Type B pancreatic cell (in vitro differentiated cells): ENCODE results near the gene IKZF3. TPM values are rescaled to one million over a fixed set of nuclear protein-coding genes. Genes with fewer than 3 reads are reported as not detected.
"Not testable (repeated sequence)": the region's sequence is repeated elsewhere in the genome, so short reads cannot be mapped to it uniquely, and the experiment has no call there.

Experiments used
- DNase-seq: peaks from one replicate; pipeline ENCODE4 v3.0.0; 2021; ENCODE audit warnings: mixed read lengths; ENCODE audit not compliant: unreplicated experiment; ENCODE audit errors: extremely low spot score
- H3K27ac Mint-ChIP-seq: 2 replicates; pipeline ENCODE4 v1.8.0; 2021; ENCODE audit warnings: mild to moderate bottlenecking, mixed read lengths
- H3K27me3 Mint-ChIP-seq: 2 replicates; pipeline ENCODE4 v1.8.0; 2021; ENCODE audit warnings: mixed read lengths
- H3K36me3 Mint-ChIP-seq: 2 replicates; pipeline ENCODE4 v1.8.0; 2021; ENCODE audit warnings: mixed read lengths
- H3K4me1 Mint-ChIP-seq: one replicate; pipeline ENCODE4 v1.8.0; 2021; ENCODE audit warnings: mixed read lengths; ENCODE audit not compliant: unreplicated experiment
- H3K4me3 Mint-ChIP-seq: 2 replicates; pipeline ENCODE4 v1.8.0; 2021; ENCODE audit warnings: mild to moderate bottlenecking, mixed read lengths
- H3K9me3 Mint-ChIP-seq: 2 replicates; pipeline ENCODE4 v1.8.0; 2021; ENCODE audit warnings: mixed read lengths
- CTCF ChIP-seq: fragments of 200-600 bp; sonication (generic); conservative IDR thresholded peaks from 2 replicates; pipeline ENCODE4 v1.5.0; 2021; ENCODE audit warnings: antibody characterized with exemption, mild to moderate bottlenecking
- total RNA-seq: library from RNA; stranded (reverse); gene quantifications from 2 replicates; pipeline ENCODE4 v1.2.1, GENCODE V29; 2021; ENCODE audit warnings: low replicate concordance

The IKZF3 gene
- total RNA-seq, 1 donor from 2014 or later, result 0.19 TPM

- no peak overlapping the region for H3K27ac Mint-ChIP-seq
- H3K9me3 Mint-ChIP-seq, result no peaks in the 10 kb centered on the region
- H3K4me3 Mint-ChIP-seq, result peak overlapping the region; percentile 85
- peaks cover 3% of the 10 kb centered on the region for H3K36me3 Mint-ChIP-seq
- no peak for DNase-seq
- peaks cover 20% of the 10 kb centered on the region for H3K4me1 Mint-ChIP-seq
- TF ChIP-seq CTCF, result no peak
- peaks cover 9% of the 10 kb centered on the region for H3K27me3 Mint-ChIP-seq
Measured at GRCh38 chr17:39751637-39752036, 112.5 kb downstream of the IKZF3 start.

GRCh38 chr17:39751016-39751543, 113.0 kb downstream of the IKZF3 start:
- Mint-ChIP-seq H3K27me3 (peaks cover 5% of the 10 kb centered on the region), H3K9me3 (no peaks in the 10 kb centered on the region), H3K36me3 (peaks cover 3% of the 10 kb centered on the region), H3K27ac (no peak overlapping the region), H3K4me1 (peaks cover 20% of the 10 kb centered on the region), H3K4me3 (no peak overlapping the region)
- TF ChIP-seq CTCF, result no peak
- DNase-seq, result no peak

- peaks cover 14% of the 10 kb centered on the region for H3K4me1 Mint-ChIP-seq
- no peak for DNase-seq
- no peaks in the 10 kb centered on the region for H3K9me3 Mint-ChIP-seq
- TF ChIP-seq CTCF, result no peak
- H3K4me3 Mint-ChIP-seq, result no peak overlapping the region
- H3K27me3 Mint-ChIP-seq, result peaks cover 2% of the 10 kb centered on the region
- peaks cover 3% of the 10 kb centered on the region for H3K36me3 Mint-ChIP-seq
- peak overlapping the region; percentile 34 for H3K27ac Mint-ChIP-seq
Measured at GRCh38 chr17:39750131-39751015, 113.7 kb downstream of the IKZF3 start.

- not testable (repeated sequence) for H3K27ac Mint-ChIP-seq, H3K27me3 Mint-ChIP-seq, H3K4me1 Mint-ChIP-seq, H3K36me3 Mint-ChIP-seq, H3K4me3 Mint-ChIP-seq, H3K9me3 Mint-ChIP-seq, DNase-seq
Measured at GRCh38 chr17:39748444-39749034, 115.6 kb downstream of the IKZF3 start.

- H3K9me3 Mint-ChIP-seq, result no peaks in the 10 kb centered on the region
- no peaks in the 10 kb centered on the region for H3K27me3 Mint-ChIP-seq
- H3K36me3 Mint-ChIP-seq, result peaks cover 3% of the 10 kb centered on the region
- peak overlapping the region; percentile 57 for H3K27ac Mint-ChIP-seq
- DNase-seq, result no peak
- no peak for TF ChIP-seq CTCF
- peaks cover 10% of the 10 kb centered on the region for H3K4me1 Mint-ChIP-seq
- no peak overlapping the region for H3K4me3 Mint-ChIP-seq
Measured at GRCh38 chr17:39747745-39748144, 116.4 kb downstream of the IKZF3 start.

GRCh38 chr17:39746145-39746461, 118.0 kb downstream of the IKZF3 start:
- no peak for DNase-seq
- Mint-ChIP-seq H3K4me3 (no peak overlapping the region), H3K27me3 (peaks cover under 1% of the 10 kb centered on the region), H3K9me3 (no peaks in the 10 kb centered on the region), H3K27ac (no peak overlapping the region), H3K36me3 (peaks cover 3% of the 10 kb centered on the region), H3K4me1 (peaks cover under 1% of the 10 kb centered on the region)
- TF ChIP-seq CTCF, result no peak
